ENCODE data around the gene WDR48. TPM values are rescaled to one million over a fixed set of nuclear protein-coding genes. Genes with fewer than 3 reads are reported as not detected.

WDR48 gene
- total and polyA plus RNA-seq, 9 of the 15 experiments (the other 6 are each of a cell fraction or from before 2014, with no cell fraction given), result 26.6 to 70.6 (median 48.0) TPM

DNA sequence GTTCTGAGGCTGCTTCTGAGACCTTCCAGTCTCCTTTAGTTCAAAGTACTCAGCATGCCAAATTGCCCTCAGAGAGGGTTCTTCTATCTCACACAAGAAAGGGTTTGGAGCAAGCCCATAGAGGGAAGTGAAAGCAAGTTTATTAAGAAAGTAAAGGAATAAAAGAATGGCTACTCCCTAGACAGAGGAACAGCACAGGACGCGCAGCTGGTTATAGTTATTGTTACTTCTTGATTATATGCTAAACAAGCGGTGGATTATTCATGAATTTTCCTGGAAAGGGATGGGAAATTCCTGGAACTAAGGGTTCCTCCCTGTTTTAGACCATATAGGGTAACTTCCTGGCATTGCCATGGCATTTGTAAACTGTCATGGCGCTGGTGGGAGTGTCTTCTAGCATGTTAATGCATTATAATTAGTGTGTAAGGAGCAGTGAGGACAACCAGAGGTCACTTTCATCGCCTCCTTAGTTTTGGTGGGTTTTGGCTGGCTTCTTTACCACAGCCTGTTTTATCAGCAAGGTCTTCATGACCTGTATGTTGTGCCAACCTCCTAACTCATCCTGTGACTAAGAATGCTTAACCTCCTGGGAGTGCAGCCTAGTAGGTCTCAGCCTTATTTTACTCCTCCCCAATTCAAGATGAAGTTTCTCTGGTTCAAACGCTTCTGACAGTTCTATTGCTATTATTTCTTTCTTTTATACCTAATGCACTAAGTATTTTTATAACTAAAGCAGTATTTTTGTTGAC, 26.4 kb upstream of the WDR48 start (continued):
- TF ChIP-seq, protein P1, sequence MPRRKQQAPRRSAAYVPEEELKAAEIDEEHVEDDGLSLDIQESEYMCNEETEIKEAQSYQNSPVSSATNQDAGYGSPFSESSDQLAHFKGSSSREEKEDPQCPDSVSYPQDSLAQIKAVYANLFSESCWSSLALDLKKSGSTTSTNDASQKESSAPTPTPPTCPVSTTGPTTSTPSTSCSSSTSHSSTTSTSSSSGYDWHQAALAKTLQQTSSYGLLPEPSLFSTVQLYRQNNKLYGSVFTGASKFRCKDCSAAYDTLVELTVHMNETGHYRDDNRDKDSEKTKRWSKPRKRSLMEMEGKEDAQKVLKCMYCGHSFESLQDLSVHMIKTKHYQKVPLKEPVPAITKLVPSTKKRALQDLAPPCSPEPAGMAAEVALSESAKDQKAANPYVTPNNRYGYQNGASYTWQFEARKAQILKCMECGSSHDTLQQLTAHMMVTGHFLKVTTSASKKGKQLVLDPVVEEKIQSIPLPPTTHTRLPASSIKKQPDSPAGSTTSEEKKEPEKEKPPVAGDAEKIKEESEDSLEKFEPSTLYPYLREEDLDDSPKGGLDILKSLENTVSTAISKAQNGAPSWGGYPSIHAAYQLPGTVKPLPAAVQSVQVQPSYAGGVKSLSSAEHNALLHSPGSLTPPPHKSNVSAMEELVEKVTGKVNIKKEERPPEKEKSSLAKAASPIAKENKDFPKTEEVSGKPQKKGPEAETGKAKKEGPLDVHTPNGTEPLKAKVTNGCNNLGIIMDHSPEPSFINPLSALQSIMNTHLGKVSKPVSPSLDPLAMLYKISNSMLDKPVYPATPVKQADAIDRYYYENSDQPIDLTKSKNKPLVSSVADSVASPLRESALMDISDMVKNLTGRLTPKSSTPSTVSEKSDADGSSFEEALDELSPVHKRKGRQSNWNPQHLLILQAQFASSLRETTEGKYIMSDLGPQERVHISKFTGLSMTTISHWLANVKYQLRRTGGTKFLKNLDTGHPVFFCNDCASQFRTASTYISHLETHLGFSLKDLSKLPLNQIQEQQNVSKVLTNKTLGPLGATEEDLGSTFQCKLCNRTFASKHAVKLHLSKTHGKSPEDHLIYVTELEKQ (CRISPR knock-in tag; IDR thresholded peaks at IDR 0.05), result 0 out of 2 replicates have a peak, but pooled peaks have one; percentile 21
- peak; percentile 45; the same call in 1 of the 2 replicates for TF ChIP-seq ESRRA (IDR thresholded peaks at IDR 0.05; ENCODE audit: borderline replicate concordance, low read depth)
- no peak for TF ChIP-seq NR4A1 (CRISPR knock-in tag; IDR thresholded peaks at IDR 0.05)
- peak; percentile 78; the same call in 1 of the 2 replicates for TF ChIP-seq NR4A1 (tag; IDR thresholded peaks at IDR 0.05)
- 0 out of 2 replicates have a peak, but pooled peaks have one; percentile 8 for TF ChIP-seq ZNF239 (CRISPR knock-in tag; IDR thresholded peaks at IDR 0.05)
- no peak for TF ChIP-seq SREBF2 (CRISPR knock-in tag; IDR thresholded peaks at IDR 0.05)
- no peak for TF ChIP-seq CHD2 (IDR thresholded peaks at IDR 0.05; ENCODE audit: low read depth, low read length)
- TF ChIP-seq, protein P2, sequence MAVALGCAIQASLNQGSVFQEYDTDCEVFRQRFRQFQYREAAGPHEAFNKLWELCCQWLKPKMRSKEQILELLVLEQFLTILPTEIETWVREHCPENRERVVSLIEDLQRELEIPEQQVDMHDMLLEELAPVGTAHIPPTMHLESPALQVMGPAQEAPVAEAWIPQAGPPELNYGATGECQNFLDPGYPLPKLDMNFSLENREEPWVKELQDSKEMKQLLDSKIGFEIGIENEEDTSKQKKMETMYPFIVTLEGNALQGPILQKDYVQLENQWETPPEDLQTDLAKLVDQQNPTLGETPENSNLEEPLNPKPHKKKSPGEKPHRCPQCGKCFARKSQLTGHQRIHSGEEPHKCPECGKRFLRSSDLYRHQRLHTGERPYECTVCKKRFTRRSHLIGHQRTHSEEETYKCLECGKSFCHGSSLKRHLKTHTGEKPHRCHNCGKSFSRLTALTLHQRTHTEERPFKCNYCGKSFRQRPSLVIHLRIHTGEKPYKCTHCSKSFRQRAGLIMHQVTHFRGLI (CRISPR knock-in tag; IDR thresholded peaks at IDR 0.05), result peak; percentile 70
- TF ChIP-seq TCFL5 (CRISPR knock-in tag; conservative IDR thresholded peaks at IDR 0.05), result no peak
- peak; percentile 48; the same call in 1 of the 2 replicates for TF ChIP-seq ZNF354B (CRISPR knock-in tag; IDR thresholded peaks at IDR 0.05)
- TF ChIP-seq, protein P3, sequence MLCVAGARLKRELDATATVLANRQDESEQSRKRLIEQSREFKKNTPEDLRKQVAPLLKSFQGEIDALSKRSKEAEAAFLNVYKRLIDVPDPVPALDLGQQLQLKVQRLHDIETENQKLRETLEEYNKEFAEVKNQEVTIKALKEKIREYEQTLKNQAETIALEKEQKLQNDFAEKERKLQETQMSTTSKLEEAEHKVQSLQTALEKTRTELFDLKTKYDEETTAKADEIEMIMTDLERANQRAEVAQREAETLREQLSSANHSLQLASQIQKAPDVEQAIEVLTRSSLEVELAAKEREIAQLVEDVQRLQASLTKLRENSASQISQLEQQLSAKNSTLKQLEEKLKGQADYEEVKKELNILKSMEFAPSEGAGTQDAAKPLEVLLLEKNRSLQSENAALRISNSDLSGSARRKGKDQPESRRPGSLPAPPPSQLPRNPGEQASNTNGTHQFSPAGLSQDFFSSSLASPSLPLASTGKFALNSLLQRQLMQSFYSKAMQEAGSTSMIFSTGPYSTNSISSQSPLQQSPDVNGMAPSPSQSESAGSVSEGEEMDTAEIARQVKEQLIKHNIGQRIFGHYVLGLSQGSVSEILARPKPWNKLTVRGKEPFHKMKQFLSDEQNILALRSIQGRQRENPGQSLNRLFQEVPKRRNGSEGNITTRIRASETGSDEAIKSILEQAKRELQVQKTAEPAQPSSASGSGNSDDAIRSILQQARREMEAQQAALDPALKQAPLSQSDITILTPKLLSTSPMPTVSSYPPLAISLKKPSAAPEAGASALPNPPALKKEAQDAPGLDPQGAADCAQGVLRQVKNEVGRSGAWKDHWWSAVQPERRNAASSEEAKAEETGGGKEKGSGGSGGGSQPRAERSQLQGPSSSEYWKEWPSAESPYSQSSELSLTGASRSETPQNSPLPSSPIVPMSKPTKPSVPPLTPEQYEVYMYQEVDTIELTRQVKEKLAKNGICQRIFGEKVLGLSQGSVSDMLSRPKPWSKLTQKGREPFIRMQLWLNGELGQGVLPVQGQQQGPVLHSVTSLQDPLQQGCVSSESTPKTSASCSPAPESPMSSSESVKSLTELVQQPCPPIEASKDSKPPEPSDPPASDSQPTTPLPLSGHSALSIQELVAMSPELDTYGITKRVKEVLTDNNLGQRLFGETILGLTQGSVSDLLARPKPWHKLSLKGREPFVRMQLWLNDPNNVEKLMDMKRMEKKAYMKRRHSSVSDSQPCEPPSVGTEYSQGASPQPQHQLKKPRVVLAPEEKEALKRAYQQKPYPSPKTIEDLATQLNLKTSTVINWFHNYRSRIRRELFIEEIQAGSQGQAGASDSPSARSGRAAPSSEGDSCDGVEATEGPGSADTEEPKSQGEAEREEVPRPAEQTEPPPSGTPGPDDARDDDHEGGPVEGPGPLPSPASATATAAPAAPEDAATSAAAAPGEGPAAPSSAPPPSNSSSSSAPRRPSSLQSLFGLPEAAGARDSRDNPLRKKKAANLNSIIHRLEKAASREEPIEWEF (CRISPR knock-in tag; IDR thresholded peaks at IDR 0.05), result peak; percentile 55; the same call in 1 of the 2 replicates
- TF ChIP-seq ZNF766 (CRISPR knock-in tag; conservative IDR thresholded peaks at IDR 0.05), result 0 out of 2 replicates have a peak, but pooled peaks have one; percentile 66
- TF ChIP-seq MAZ (CRISPR knock-in tag; conservative IDR thresholded peaks at IDR 0.05 in 1 of 2, IDR thresholded peaks at IDR 0.05 in 1 of 2), result 0 out of 4 replicates have a peak, but pooled peaks of 1 of the 2 experiments have one; percentile 8
- TF ChIP-seq RBM39 (optimal IDR thresholded peaks at IDR 0.05; ENCODE audit: low read depth, low read length), result no peak
- 0 out of 2 replicates have a peak, but pooled peaks have one; percentile 27 for TF ChIP-seq SMAD3 (CRISPR knock-in tag; conservative IDR thresholded peaks at IDR 0.05)
